Fibroblast of lung (primary cell): ENCODE measurements around the gene ANKH.

Experiments
- EZH2 ChIP-seq: IDR thresholded peaks from 2 replicates; pipeline ENCODE4 v1.5.1; 2012; ENCODE audit warnings: low read length, control low read depth, mild to moderate bottlenecking; ENCODE audit errors: missing control alignments
- TF ChIP-seq, protein P1 (sequence below), 2 donors: IDR thresholded peaks in 1 of 2; conservative IDR thresholded peaks in 1 of 2; 1 replicate in 1 of 2; 2 replicates in 1 of 2; pipeline ENCODE4 v1.5.1; 2011 to 2012; ENCODE audit warnings: low read length in 2 of 2, control low read depth in 1 of 2, inconsistent platforms in 1 of 2, low read depth in 1 of 2, mild to moderate bottlenecking in 1 of 2

DNA sequence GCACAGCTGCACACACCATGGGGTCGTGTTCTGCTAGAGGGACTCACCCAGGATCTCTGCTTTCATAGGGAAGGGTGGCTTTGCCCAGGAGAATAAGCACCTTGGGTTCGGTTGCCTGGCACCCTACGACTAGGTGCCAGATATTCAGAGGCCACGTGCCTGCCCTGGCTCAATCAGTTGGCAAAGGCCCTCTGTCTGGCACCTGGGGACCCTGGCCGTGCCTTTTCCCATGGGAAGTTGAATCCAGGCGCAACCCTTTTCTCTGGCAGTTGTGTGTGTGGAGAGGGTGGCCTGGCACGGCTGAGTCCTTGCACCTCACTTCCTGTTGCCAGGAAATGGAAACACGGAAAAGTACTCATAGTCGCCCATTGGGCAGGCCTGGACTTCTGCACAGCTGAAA is 10.2 kb upstream of the ANKH start:
- TF ChIP-seq, protein P1, sequence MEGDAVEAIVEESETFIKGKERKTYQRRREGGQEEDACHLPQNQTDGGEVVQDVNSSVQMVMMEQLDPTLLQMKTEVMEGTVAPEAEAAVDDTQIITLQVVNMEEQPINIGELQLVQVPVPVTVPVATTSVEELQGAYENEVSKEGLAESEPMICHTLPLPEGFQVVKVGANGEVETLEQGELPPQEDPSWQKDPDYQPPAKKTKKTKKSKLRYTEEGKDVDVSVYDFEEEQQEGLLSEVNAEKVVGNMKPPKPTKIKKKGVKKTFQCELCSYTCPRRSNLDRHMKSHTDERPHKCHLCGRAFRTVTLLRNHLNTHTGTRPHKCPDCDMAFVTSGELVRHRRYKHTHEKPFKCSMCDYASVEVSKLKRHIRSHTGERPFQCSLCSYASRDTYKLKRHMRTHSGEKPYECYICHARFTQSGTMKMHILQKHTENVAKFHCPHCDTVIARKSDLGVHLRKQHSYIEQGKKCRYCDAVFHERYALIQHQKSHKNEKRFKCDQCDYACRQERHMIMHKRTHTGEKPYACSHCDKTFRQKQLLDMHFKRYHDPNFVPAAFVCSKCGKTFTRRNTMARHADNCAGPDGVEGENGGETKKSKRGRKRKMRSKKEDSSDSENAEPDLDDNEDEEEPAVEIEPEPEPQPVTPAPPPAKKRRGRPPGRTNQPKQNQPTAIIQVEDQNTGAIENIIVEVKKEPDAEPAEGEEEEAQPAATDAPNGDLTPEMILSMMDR (conservative IDR thresholded peaks at IDR 0.05 in 1 of 2, IDR thresholded peaks at IDR 0.05 in 1 of 2; ENCODE audit: low read depth in 1 of 2, low read length in 2 of 2) = no peak
- no peak for TF ChIP-seq EZH2
